Transverse colon (tissue), 4 donors: ENCODE data around the gene SPIRE2. TPM values are rescaled to one million over a fixed set of nuclear protein-coding genes. Genes with fewer than 3 reads are reported as not detected.
A peak's percentile ranks its signal among the peaks of the same experiment; 100 is the strongest.

Source experiments
- DNase-seq: peaks from one replicate; pipeline ENCODE4 v3.0.0-alpha.2; 2019
- H3K27ac ChIP-seq, 4 donors: fragments of 200-600 bp; sonication (generic); 2 replicates each; pipeline ENCODE4 v1.5.1; 2016 to 2018; ENCODE audit warnings: inconsistent platforms in 4 of 4
- H3K27me3 ChIP-seq: fragments of 200-600 bp; sonication (generic); 2 replicates; pipeline ENCODE4 v1.5.1; 2017; ENCODE audit warnings: inconsistent platforms
- H3K36me3 ChIP-seq, 4 donors: fragments of 200-600 bp; sonication (generic); 2 replicates each; pipeline ENCODE4 v1.5.1; 2017 to 2019; ENCODE audit warnings: inconsistent platforms in 4 of 4
- H3K4me1 ChIP-seq, 4 donors: fragments of 200-600 bp; sonication (generic); 2 replicates each; pipeline ENCODE4 v1.5.1; 2017 to 2020; ENCODE audit warnings: inconsistent platforms in 4 of 4
- H3K4me3 ChIP-seq, 4 donors: fragments of 200-600 bp; sonication (generic); 1 replicate in 1 of 4; 2 replicates in 3 of 4; pipeline versions ENCODE4 v1.5.1 to v1.6.1; 2017 to 2019; ENCODE audit warnings: inconsistent platforms in 4 of 4
- H3K9me3 ChIP-seq, 2 donors: fragments of 200-600 bp; sonication (generic); 2 replicates each; pipeline ENCODE4 v1.5.1; 2017 to 2019; ENCODE audit warnings: inconsistent platforms in 2 of 2
- EP300 ChIP-seq: sonication (generic); formaldehyde crosslinking; IDR thresholded peaks from one replicate; pipeline ENCODE4 v1.6.1; 2017; ENCODE audit warnings: antibody characterized with exemption, low read depth
- POLR2A ChIP-seq: fragments of 450-650 bp; IDR thresholded peaks from one replicate; pipeline ENCODE4 v1.6.1; 2016; ENCODE audit warnings: antibody characterized with exemption, mild to moderate bottlenecking, moderate library complexity
- POLR2AphosphoS5 ChIP-seq, 3 donors: sonication (generic); formaldehyde crosslinking; IDR thresholded peaks; one replicate each; pipeline ENCODE4 v1.6.1; 2016; ENCODE audit warnings: antibody characterized with exemption in 3 of 3
- WGBS, 2 donors: methylation state at CpG; one replicate each; pipeline ENCODE4 v1.1.5; 2018; ENCODE audit warnings: low coverage in 1 of 2; 5-methylcytosine and 5-hydroxymethylcytosine counted together
- in situ Hi-C, 4 donors: fragments of 200-750 bp; cut with MboI; loops; one replicate each; pipeline versions ENCODE4 v1.15.0 to v1.15.1; 2017; ENCODE audit warnings: low sequenced_read_pairs in 3 of 4, low pct_ligation_motif_present in 1 of 4, low pct_unique_long_range_greater_than_20kb in 1 of 4
- intact Hi-C: fragments of 100-400 bp; cut with DNase I; formaldehyde crosslinking; loops from one replicate; pipeline ENCODE4 v1.15.1; 2023; ENCODE audit warnings: low total_unique reads
- total RNA-seq, 4 donors: library from RNA; depleted of rRNA; stranded (reverse); fragments of >200 nt; gene quantifications; one replicate each; pipeline ENCODE4 v1.1.0, GENCODE V29; 2016
- TF ChIP-seq, protein P1 (sequence below), 5 experiments: fragments of 200-600 bp in 3 of 5; fragments of 450-650 bp in 2 of 5; sonication (generic) in 3 of 5; IDR thresholded peaks; 1 replicate in 2 of 5; 2 replicates in 3 of 5; pipeline ENCODE4 v1.5.1; 2016 to 2017; ENCODE audit warnings: antibody characterized with exemption in 5 of 5, inconsistent platforms in 3 of 5, mild to moderate bottlenecking in 2 of 5, moderate library complexity in 1 of 5

The SPIRE2 gene
- total RNA-seq, 4 donors from 2014 or later = 79.6 to 190 (median 131) TPM

DNA sequence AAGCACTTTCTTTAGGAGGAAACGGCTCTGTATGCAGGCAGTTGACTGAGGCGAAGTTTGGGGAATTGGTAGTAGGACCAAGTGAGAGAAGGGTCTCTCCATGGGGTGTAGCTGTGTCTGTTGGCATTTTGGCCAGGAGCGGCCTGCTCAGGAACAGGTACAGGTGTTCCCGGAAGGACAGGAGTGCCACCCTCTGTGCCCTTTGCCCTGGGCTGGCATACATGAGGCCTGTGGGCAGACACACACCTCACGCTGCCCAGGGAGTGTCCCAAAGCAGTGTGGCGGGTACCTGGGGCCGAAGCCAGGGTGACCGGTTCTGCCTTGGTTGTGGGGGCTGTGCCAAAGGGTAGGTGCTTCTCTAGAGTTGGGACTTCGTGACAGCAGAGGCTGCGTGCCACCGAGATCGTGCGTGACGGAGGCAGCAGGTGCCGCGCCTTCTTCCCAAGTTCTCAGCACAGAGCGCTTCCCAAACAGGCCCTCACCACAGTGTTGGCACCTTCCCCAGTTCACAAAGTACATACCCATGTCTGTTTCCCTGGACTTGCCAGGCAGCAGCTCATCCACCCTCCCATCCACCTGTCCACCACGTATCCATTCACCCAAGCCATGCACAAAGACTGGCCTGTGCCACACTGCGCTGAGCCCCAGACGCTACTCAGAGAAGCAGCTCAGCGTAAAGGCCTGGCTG lies 25.2 kb downstream of the SPIRE2 start:
- H3K4me3 ChIP-seq = no peak overlapping the region
- in situ Hi-C loops (no loop called here), intact Hi-C loops (no loop called here)
- WGBS, 2 donors = 82% methylated on average over 21 of the region's 21 CpGs; no CpG with 5 or more reads in 1 of the 2 donors
- DNase-seq = peak; percentile 85
- no peaks in the 10 kb centered on the region for H3K36me3 ChIP-seq
- no peaks in the 10 kb centered on the region for H3K9me3 ChIP-seq
- TF ChIP-seq, protein P1, sequence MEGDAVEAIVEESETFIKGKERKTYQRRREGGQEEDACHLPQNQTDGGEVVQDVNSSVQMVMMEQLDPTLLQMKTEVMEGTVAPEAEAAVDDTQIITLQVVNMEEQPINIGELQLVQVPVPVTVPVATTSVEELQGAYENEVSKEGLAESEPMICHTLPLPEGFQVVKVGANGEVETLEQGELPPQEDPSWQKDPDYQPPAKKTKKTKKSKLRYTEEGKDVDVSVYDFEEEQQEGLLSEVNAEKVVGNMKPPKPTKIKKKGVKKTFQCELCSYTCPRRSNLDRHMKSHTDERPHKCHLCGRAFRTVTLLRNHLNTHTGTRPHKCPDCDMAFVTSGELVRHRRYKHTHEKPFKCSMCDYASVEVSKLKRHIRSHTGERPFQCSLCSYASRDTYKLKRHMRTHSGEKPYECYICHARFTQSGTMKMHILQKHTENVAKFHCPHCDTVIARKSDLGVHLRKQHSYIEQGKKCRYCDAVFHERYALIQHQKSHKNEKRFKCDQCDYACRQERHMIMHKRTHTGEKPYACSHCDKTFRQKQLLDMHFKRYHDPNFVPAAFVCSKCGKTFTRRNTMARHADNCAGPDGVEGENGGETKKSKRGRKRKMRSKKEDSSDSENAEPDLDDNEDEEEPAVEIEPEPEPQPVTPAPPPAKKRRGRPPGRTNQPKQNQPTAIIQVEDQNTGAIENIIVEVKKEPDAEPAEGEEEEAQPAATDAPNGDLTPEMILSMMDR (IDR thresholded peaks at IDR 0.05) = no peak
- TF ChIP-seq POLR2AphosphoS5 (IDR thresholded peaks at IDR 0.05) (peak in 1 of 3 donors; percentile 57), EP300 (no peak), POLR2A (peak; percentile 34)
- peak overlapping the region; percentile 50 to 79 (median 69) for H3K27ac ChIP-seq
- peaks cover 0 to 16% (median 10%) of the 10 kb centered on the region in 4 donors for H3K4me1 ChIP-seq
- no peaks in the 10 kb centered on the region for H3K27me3 ChIP-seq

GRCh38 chr16:89855301-89855945 lies 27.1 kb downstream of the SPIRE2 start:
- Histone ChIP-seq H3K27me3 (no peaks in the 10 kb centered on the region), H3K27ac (no peak overlapping the region), H3K4me3 (no peak overlapping the region), H3K4me1 (peaks cover 0 to 14% (median 9%) of the 10 kb centered on the region in 4 donors), H3K9me3 (no peaks in the 10 kb centered on the region), H3K36me3 (no peaks in the 10 kb centered on the region)
- in situ Hi-C loops = no loop called here
- no peak for TF ChIP-seq POLR2AphosphoS5 (IDR thresholded peaks at IDR 0.05)
- no peak for TF ChIP-seq POLR2A
- no peak for TF ChIP-seq EP300
- TF ChIP-seq, protein P1 (IDR thresholded peaks at IDR 0.05) = no peak
- no peak for DNase-seq
- 86 to 100% methylated on average over 1 to 26 of the region's 26 CpGs for WGBS, 2 donors
- intact Hi-C loops = no loop called here

DNA sequence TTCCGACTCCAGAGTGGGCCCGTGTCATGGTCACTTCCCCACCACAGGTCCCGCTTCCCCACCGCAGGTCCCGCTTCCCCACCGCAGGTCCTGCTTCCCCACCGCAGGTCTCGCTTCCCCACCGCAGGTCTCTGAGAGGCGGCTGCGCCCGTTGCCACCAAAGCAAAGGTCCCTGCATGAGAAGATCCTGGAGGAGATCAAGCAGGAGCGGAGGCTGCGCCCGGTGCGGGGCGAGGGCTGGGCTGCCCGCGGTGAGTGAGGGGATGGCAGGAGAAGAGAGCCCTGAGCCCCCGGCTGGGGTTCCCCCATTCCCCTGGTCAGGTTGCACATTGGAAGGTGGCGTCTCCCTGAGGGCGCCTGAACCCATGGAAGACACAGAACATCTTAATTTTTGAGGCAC lies 27.7 kb downstream of the SPIRE2 start:
- H3K4me3 ChIP-seq = no peak overlapping the region
- intact Hi-C loops (loop anchor here (2.0 kb wide), 1 partner anchor 101 kb away; no protein-coding TSS in a partner anchor), in situ Hi-C loops (no loop called here)
- H3K4me1 ChIP-seq = peaks cover 0 to 14% (median 12%) of the 10 kb centered on the region in 4 donors
- WGBS, 2 donors = 87 to 100% methylated on average over 4 to 22 of the region's 22 CpGs
- H3K27ac ChIP-seq = no peak overlapping the region
- no peaks in the 10 kb centered on the region for H3K27me3 ChIP-seq
- DNase-seq = no peak
- TF ChIP-seq POLR2A (no peak), EP300 (no peak), POLR2AphosphoS5 (IDR thresholded peaks at IDR 0.05) (no peak)
- TF ChIP-seq, protein P1 (IDR thresholded peaks at IDR 0.05) = no peak
- H3K9me3 ChIP-seq = no peaks in the 10 kb centered on the region
- no peaks in the 10 kb centered on the region for H3K36me3 ChIP-seq

- DNase-seq = no peak
- intact Hi-C loops = no loop called here
- Histone ChIP-seq H3K9me3 (no peaks in the 10 kb centered on the region), H3K4me3 (no peak overlapping the region), H3K27ac (no peak overlapping the region), H3K4me1 (peaks cover 0 to 17% (median 13%) of the 10 kb centered on the region in 4 donors), H3K36me3 (peaks cover 0 to 4% (median 0%) of the 10 kb centered on the region in 4 donors), H3K27me3 (no peaks in the 10 kb centered on the region)
- in situ Hi-C loops = no loop called here
- TF ChIP-seq EP300 (no peak), POLR2A (no peak), POLR2AphosphoS5 (IDR thresholded peaks at IDR 0.05) (no peak)
- TF ChIP-seq, protein P1 (IDR thresholded peaks at IDR 0.05) = no peak
- 84 to 86% methylated on average over 2 to 25 of the region's 25 CpGs for WGBS, 2 donors
Measured at GRCh38 chr16:89858973-89859614, 30.8 kb downstream of the SPIRE2 start.
